Ascending aorta (tissue), 2 donors: Measurements from ENCODE around the gene UQCRHL. TPM values are rescaled to one million over a fixed set of nuclear protein-coding genes. Genes with fewer than 3 reads are reported as not detected.

Experiments
- DNase-seq, 2 donors: peaks; one replicate each; pipeline ENCODE4 v3.0.0-alpha.2; 2019; ENCODE audit warnings: low spot score in 2 of 2
- H3K27ac ChIP-seq, 2 donors: fragments of 200-600 bp; sonication (generic); one replicate each; pipeline ENCODE4 v1.5.1; 2016 to 2017; ENCODE audit warnings: mild to moderate bottlenecking in 1 of 2
- H3K27me3 ChIP-seq: fragments of 200-600 bp; sonication (generic); one replicate; pipeline ENCODE4 v1.5.1; 2017
- H3K36me3 ChIP-seq, 2 donors: fragments of 200-600 bp; sonication (generic); one replicate each; pipeline ENCODE4 v1.5.1; 2016
- H3K4me1 ChIP-seq, 2 donors: fragments of 200-600 bp; sonication (generic); one replicate each; pipeline ENCODE4 v1.5.1; 2016 to 2017; ENCODE audit warnings: mild to moderate bottlenecking in 1 of 2
- H3K4me3 ChIP-seq, 2 donors: fragments of 200-600 bp; sonication (generic); one replicate each; pipeline ENCODE4 v1.5.1; 2016 to 2017; ENCODE audit warnings: mild to moderate bottlenecking in 1 of 2
- H3K9me3 ChIP-seq, 2 donors: fragments of 200-600 bp; sonication (generic); one replicate each; pipeline ENCODE4 v1.5.1; 2016
- intact Hi-C: fragments of 100-400 bp; cut with DNase I; formaldehyde crosslinking; loops from one replicate; pipeline ENCODE4 v1.15.1; 2023
- total RNA-seq: library from RNA; depleted of rRNA; stranded (reverse); fragments of >200 nt; gene quantifications from one replicate; pipeline ENCODE4 v1.1.0, GENCODE V29; 2016
- TF ChIP-seq, protein P1 (sequence below), 3 experiments: fragments of 200-600 bp in 2 of 3; fragments of 450-650 bp in 1 of 3; sonication (generic) in 2 of 3; IDR thresholded peaks; one replicate each; pipeline ENCODE4 v1.5.1; 2016 to 2019; ENCODE audit warnings: antibody characterized with exemption in 3 of 3, mild to moderate bottlenecking in 1 of 3, moderate library complexity in 1 of 3

The UQCRHL gene
- total RNA-seq, 1 donor from 2014 or later: not detected

DNA sequence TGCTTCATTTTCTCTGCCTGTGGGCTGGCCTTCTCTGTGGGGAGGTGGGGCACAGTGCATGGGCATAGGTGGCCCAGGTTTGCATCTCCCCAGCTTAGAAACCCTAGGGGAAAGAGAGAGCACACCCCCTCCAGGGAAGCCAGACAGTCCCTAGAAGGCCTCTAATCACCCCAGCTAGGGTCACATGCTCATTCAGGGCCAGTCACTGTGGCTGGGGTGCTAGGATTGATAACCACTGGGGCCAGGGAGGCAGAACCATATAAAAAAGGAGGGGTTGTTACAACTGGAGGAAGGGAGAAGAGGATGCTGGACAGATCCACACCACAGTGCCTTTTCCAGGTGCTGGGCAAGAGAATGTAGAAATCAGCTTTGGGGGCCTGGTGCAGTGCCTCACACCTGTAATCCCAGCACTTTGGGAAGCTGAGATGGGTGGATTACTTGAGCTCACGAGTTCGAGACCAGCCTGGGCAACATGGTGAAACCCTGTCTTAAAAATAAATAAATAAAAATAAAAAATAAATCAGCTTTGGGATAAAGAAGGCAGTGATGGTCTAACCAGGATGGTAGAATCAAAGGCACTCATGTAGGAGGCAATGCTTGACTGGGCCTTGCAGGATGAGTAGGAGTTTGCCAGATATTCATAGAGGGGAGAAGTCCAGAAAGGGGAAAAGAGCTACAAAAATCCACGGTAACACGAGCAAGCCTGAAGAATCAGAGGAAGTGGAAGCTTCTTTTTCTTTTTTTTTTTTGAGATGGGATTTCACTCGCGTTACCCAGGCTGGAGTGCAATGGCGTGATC, 29.3 kb downstream of the UQCRHL start:
- peak overlapping the region in 1 of 2 donors; percentile 16 for H3K27ac ChIP-seq
- DNase-seq: no peak
- no peaks in the 10 kb centered on the region for H3K4me1 ChIP-seq
- no peaks in the 10 kb centered on the region for H3K9me3 ChIP-seq
- H3K36me3 ChIP-seq: peaks cover 92 to 98% of the 10 kb centered on the region in 2 donors
- H3K27me3 ChIP-seq: no peaks in the 10 kb centered on the region
- intact Hi-C loops: loop anchor here (2.0 kb wide), 1 partner anchor 13 kb away; no protein-coding TSS in a partner anchor
- TF ChIP-seq, protein P1, sequence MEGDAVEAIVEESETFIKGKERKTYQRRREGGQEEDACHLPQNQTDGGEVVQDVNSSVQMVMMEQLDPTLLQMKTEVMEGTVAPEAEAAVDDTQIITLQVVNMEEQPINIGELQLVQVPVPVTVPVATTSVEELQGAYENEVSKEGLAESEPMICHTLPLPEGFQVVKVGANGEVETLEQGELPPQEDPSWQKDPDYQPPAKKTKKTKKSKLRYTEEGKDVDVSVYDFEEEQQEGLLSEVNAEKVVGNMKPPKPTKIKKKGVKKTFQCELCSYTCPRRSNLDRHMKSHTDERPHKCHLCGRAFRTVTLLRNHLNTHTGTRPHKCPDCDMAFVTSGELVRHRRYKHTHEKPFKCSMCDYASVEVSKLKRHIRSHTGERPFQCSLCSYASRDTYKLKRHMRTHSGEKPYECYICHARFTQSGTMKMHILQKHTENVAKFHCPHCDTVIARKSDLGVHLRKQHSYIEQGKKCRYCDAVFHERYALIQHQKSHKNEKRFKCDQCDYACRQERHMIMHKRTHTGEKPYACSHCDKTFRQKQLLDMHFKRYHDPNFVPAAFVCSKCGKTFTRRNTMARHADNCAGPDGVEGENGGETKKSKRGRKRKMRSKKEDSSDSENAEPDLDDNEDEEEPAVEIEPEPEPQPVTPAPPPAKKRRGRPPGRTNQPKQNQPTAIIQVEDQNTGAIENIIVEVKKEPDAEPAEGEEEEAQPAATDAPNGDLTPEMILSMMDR (IDR thresholded peaks at IDR 0.05): no peak
- no peak overlapping the region for H3K4me3 ChIP-seq

DNA sequence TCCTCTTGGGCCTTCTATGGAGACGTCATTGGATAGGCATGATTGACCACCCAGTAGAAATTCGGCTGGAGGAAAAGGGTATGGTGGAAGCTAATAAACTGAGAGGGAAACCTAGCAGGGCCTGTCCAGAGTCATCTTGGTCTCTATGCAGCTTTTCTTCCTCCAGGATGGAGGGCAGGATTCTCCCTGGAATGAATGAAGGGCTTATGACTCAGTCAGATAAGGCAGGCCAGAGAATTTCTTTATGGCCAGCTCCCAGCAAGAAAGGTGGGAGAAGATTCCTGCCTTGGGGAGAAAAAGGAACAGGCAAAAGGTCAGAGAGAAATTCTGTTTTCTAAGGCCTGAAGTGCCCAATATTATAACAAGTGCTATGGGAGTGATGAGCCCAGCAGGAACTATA, 31.7 kb downstream of the UQCRHL start:
- intact Hi-C loops: no loop called here
- no peaks in the 10 kb centered on the region for H3K9me3 ChIP-seq

DNA sequence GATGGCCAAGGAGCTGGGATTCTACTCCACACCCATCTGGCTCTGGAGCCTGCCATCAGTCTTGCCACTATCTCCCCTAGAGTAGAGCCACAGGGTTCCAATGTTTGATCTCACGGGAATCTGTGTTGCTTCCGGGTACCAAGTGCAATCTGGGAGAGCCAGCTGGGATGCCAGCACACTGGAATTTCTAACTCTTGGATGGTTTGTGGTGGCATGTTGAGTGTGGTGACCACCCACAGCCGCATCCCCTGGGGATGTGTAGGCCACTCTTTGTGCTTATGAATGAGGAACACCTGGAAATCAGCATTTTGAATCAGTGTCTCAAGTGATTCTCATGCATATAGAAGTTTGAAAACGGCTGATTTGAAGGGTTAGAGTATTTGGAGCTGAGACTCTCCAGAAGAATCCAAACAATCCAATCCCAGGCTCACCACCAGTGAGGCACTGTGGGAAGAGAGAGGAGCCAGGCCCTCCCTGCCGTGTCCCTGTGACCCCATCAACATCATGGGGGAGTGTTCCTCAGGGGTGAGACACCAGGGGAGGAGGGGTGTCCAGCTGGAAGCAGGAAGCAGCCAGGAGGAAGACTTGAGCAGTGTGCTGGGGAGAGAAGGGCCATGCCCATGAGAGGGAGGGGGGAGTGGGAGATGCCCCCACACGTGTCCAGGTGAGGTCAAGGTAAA, 35.5 kb downstream of the UQCRHL start:
- Histone ChIP-seq H3K4me3 (no peak overlapping the region), H3K9me3 (no peaks in the 10 kb centered on the region), H3K27me3 (no peaks in the 10 kb centered on the region), H3K36me3 (peaks cover 90 to 98% of the 10 kb centered on the region in 2 donors), H3K4me1 (no peaks in the 10 kb centered on the region), H3K27ac (peak overlapping the region; percentile 33 to 46)
- DNase-seq: no peak
- intact Hi-C loops: no loop called here
- TF ChIP-seq, protein P1 (IDR thresholded peaks at IDR 0.05): no peak

More for the DNA sequence above, 31.7 kb downstream of the UQCRHL start:
- H3K27me3 ChIP-seq: no peaks in the 10 kb centered on the region
- H3K4me3 ChIP-seq: no peak overlapping the region
- H3K36me3 ChIP-seq: peaks cover 90 to 98% of the 10 kb centered on the region in 2 donors
- DNase-seq: no peak
- peak overlapping the region in 1 of 2 donors; percentile 43 for H3K27ac ChIP-seq
- H3K4me1 ChIP-seq: no peaks in the 10 kb centered on the region
- TF ChIP-seq, protein P1 (IDR thresholded peaks at IDR 0.05): no peak

DNA sequence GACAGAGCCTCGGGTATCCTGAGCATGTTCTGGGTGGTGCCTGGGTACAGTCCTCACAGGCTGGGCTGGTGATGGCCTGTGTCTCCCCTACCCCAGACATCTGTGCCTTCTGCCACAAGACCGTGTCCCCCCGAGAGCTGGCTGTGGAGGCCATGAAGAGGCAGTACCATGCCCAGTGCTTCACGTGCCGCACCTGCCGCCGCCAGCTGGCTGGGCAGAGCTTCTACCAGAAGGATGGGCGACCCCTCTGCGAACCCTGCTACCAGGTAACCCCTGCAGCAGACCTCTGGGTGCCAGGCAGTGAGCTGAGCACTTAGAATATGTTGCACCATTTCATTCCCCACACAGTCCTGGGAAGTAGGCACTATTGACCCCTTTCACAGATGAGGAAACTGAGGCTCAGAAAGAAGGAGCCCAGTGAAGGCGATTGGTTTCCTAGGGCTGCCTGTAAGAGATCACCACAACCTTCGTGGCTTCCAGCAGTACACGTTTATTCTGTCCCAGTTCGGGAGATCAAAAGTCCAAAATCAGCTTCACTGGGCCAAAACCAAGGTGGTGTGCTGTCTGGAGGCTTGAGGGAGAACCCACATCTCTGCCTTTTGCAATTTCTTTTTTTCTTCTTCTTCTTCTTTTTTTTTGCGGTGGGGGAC, 37.0 kb downstream of the UQCRHL start:
- no peaks in the 10 kb centered on the region for H3K9me3 ChIP-seq
- intact Hi-C loops: no loop called here
- peaks cover 92 to 98% of the 10 kb centered on the region in 2 donors for H3K36me3 ChIP-seq
- H3K4me1 ChIP-seq: peaks cover 3 to 7% of the 10 kb centered on the region in 2 donors
- no peaks in the 10 kb centered on the region for H3K27me3 ChIP-seq
- DNase-seq: no peak
- H3K4me3 ChIP-seq: no peak overlapping the region
- peak overlapping the region; percentile 9 to 46 for H3K27ac ChIP-seq
- TF ChIP-seq, protein P1 (IDR thresholded peaks at IDR 0.05): no peak

DNA sequence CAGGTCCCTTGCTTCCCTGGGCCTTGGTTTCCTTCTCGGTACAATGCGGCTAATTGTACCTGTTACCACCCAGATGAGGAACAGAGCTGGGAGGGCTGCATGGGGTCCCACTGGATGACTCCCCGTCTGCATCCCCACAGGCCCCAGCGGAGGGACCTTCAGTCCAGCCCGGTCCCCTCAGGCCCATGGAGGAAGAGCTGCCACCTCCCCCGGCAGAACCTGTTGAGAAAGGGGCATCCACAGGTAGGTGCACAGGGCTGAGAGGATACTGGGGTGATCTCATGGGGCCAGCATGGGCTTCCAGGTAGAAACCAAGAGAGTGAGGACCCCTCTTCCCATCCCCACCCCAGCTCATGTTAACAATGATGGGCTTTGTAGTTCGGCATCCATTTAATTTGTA, 39.1 kb downstream of the UQCRHL start:
- Histone ChIP-seq H3K27ac (peak overlapping the region; percentile 45 to 96), H3K4me1 (peaks cover 7 to 26% of the 10 kb centered on the region in 2 donors), H3K4me3 (no peak overlapping the region), H3K27me3 (no peaks in the 10 kb centered on the region), H3K36me3 (peaks cover 88 to 93% of the 10 kb centered on the region in 2 donors), H3K9me3 (no peaks in the 10 kb centered on the region)
- intact Hi-C loops: no loop called here
- TF ChIP-seq, protein P1 (IDR thresholded peaks at IDR 0.05): no peak
- no peak for DNase-seq
